Urothelium cell line (cell line): Measurements from ENCODE around the gene RNASE3.
"Not testable (repeated sequence)": the region's sequence is repeated elsewhere in the genome, so short reads cannot be mapped to it uniquely, and the experiment has no call there.

Experiments
- DNase-seq: peaks from one replicate; pipeline ENCODE4 v3.0.0; 2011; ENCODE audit warnings: low spot score, mixed read lengths
- FAIRE-seq: peaks from 2 replicates; lab custom pipeline; 2011; peaks lifted over from hg19 to GRCh38; lab: Jason Lieb, UNC

RNASE3 gene

DNA sequence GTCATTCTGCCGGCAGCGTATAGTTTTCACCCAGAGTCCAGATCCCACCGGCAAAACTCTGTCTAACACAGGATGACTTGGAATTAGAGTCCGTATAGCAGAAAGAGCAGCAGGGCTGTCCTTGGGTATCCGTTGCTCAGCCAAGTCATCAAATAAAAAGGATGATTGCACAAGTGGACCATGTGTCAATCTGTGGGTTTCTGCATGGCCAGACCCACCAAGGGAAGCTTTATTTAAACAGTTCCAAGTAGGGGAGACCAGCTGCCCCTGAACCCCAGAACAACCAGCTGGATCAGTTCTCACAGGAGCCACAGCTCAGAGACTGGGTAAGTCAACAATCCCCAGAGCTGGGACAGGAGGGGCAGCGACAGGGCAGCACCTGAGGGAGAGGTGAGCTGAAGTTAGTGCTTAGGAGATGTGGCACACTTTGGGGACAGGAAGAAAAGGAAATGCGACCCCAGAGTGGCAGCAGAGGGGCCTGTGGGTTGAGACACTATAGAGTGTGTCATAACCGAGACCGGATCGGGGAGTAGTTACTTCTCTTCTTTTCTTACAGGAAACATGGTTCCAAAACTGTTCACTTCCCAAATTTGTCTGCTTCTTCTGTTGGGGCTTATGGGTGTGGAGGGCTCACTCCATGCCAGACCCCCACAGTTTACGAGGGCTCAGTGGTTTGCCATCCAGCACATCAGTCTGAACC is at the start of gene RNASE3:
RNASE3 (plus strand) TSS at position 260 of the 700 bp plus-strand sequence; CDS start at position 562, 302 bp downstream.
- FAIRE-seq, DNase-seq: not testable (repeated sequence)

DNA sequence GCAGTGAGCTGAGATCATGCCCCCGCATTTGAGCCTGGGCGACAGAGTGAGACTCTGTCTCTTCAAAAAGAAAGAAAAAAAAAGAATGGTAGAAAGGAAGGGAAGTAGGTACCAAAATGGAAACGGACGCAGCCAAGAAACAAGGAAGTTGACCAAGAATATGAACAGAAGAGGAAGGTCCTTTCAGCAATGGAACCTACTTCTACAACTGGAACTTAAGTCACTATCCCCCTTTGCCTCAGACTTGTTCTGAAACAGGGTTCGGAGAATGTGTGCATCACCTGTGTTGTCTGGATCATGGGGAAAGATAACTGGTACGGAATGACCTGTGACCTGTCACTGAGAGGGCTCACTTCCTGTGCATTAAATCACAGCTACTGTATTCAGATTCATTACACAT is 44.6 kb upstream of the RNASE3 start:
- FAIRE-seq (no peak), DNase-seq (no peak)

DNA sequence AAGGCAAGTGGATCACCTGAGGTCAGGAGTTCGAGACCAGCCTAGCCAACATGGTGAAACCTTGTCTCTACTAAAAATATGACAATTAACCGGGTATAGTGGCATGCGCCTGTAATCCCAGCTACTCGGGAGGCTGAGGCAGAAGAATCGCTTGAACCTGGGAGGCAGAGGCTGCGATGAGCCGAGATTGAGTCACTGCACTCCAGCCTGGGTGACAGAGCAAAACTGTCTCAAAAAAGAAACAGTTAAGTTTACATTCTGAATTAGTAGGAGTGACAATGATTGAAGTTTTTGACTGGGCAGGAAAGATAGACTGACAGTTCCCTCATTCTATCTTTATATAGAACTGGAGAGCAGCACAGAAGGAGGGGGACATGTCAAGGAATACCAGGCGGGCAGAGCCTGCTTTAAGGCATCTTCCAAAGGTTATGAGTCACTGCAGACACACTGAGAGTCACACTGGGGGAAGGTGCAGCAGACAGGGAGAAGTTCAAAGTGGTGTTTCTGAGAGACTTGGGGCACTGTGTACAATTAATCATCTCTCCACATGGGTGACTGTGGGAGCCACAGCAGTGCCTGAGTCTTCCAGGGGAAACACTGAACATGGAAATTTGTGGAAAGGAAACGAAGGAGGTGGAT is 42.8 kb upstream of the RNASE3 start:
- FAIRE-seq (peak; percentile 42), DNase-seq (peak; percentile 83)

DNA sequence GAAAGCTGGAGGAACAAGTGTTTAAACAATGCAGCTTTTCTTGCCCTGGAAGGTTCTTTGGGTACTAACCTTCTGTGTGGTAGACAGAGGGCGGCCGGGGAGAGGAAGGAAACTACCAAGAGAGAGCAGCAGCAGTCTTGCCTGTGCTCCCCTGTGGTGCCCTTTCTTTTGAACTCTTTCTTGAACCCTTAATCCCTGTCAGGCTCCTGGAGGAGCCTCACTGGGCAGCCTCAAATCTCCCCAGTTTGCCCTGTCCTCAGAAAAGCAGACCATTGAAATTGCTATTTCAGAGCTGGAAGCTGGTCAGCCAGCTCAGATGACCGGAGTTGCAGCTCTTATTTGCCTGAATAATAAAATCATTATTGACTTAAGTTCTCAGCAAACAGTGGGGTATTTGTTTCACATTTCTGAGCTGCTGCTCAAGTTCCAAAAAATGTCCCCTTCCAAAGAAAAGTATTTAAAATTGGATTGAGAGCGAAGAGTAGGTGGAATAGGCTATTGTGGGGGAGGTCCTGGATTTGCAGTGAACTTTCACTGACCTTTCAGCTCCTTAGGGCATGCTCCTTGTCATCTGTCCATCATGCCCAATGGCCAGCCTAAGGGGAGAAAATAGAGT is 42.1 kb upstream of the RNASE3 start:
- FAIRE-seq (peak; percentile 17), DNase-seq (no peak)

DNA sequence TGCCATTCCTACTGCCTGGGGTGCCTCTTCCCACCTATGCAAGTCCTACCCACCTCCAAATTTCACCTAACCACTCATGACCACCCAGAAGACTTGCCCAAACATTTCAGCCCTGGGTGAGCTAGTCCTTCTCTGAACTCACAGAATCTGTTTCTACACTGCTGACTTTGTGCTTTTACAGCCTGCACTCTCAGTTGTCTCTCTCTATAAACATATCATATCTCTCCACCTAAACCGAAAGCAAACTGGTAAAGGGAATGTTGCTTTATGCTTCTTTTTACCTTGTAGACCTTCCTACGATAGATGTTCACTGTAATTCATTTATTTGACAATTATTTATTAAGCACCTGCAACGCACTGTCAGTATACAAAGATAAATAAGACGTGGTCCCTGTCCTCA is 38.1 kb upstream of the RNASE3 start:
- FAIRE-seq (no peak), DNase-seq (no peak)

DNA sequence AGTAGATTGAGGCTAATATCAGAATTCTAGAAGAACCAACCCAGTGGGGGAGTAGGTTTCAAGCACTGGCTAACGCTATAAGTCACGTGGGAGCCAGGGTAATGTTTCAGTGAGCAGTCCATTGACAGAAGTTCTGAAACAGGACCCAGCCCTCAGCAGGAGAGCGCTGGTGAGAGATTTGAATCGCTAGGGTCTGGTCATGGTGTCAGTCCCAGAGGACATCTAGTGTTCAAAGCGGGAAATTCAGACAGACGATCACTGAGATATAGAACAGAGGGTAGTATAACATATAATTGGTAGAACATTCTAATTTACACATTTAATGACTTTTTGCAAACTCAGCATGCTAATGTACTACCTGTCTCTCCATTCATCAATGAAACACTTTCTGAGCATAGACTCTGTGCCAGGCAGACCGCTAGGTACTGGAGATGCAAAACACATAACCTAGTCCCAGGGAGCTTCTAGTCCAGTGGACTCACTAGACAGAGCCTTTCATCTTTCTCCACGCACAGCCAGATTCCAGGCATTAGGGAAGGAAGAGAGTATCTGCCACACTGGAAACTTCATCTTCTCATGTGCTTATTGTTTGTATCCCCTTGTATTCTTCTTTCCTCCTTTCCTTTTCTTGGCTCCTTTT is 35.4 kb upstream of the RNASE3 start:
- FAIRE-seq, result no peak
- peak; percentile 85 for DNase-seq

DNA sequence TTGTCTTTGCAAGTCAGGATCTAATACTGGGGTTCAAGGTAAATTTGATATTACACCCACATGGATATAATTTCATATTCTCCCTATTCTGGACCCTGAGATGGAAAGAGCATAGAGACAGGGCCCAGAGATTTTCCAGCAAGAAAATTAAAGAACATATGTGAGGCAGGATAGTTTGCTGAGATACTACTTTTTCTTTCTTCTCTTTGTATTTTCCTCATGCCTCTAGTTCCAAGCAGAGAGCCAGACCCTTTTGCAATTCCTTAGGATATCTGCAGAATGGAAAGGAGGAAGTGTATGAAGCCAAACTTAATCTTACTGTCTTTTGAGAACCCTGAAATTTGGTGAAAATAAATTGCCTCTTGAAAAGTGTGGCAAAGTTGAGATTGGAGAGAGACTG is 34.0 kb upstream of the RNASE3 start:
- DNase-seq, result no peak

DNA sequence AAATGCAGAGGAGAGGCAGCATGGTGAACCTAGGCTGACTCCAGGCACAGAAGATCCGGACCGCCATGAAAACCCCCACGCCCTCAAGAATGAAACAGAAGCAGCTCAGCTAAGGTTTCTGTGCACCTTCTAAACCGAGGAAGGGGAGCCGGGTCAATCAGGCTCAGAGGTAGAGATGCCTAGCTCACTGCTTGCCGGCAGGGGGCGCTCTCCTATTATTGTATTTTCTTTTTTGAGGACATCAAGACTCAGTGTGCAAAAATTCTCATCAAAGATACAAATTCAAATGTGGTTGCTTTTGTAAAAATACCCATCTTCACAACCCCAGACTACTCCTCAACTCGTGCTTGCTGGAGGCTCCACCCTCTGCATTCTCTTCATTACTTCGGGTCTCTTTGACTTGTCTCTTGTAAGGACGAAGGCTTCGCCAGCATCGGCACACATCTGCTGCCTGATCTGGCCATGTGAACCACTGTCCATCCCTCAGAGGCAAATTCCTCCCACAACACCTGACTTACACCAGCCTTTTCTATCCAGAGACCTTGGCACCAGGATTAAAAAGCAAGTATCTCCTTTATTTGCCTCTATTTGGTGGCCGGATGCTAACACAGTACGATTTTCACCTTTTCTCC is 33.4 kb upstream of the RNASE3 start:
- FAIRE-seq (peak; percentile 13), DNase-seq (peak; percentile 76)

More for the DNA sequence above, 34.0 kb upstream of the RNASE3 start:
- FAIRE-seq, result no peak

DNA sequence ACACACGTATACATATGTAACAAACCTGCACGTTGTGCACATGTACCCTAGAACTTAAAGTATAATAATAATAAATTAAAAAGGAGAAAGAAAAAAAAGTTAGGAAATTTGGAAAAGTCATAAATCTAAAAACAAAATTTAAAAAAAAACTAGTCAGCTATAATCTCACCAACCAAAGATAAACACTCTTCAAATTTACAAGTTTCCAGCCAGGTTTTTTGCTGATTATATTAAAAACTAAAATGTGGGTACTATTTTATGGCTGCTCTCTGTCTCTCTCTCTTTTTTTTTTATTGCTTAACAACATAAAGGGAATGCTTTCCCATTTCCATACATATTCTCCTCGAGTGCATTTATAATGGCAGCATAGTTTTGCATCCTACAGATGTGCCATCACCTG is 25.0 kb upstream of the RNASE3 start:
- FAIRE-seq, result no peak
- DNase-seq, result no peak

DNA sequence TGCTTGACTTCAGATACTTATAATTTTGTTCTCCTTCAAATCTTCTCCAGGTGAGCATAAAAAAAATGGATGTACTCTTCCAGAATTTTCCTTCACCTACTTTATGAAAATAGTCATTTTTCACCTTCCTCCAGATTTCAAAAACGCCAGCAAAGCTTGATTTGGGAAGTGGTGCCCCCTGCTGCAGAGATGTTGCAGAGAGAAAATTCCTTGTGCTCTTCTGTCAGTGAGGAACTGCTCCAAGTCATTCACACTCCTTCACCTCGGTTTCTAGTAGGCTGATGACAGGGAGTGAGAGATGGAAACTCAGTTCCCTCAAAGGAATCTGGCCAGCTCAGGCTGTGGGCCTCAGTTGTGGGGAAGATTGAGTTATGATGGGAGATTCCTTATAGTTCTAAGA is 24.2 kb upstream of the RNASE3 start:
- DNase-seq, result peak; percentile 37
- no peak for FAIRE-seq

DNA sequence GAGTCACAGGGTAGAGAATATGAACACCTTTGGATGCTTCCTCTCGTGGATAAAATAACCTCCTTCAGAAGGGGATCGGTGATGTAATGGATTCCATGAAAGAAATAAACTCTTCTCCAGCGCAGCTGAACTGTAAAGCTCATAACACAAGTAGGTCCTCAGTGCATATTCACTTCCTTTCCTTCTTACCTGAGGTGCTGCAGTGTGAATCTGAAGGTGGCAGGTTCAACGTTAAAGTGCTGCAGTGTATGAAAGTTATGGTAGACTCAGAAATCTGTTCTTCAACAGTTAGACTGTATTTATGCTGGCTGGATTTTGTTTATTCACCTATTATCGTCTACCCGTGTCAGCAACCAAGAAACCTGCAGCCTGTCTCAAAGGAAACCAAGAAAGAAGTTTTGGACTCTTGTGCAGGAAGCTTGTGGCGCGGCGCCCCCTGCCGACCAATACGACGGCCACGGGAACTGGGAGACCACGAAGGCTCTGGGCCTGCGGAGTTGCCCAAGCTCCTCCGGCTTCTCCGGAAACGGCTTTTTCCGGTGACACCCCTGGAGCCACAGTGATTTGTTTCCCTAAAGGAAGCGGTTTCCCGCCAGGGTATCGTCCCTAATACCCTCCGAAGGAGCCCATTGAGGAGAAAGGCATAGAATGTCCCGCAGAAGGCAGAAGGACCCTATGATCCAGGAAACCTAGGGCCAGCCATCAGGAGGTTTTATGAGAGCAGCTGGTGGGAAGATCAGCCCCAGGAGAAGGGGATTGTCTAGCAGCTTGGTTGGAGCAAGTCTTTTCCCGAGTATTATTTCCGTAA is 17.6 kb upstream of the RNASE3 start:
- DNase-seq (peak; percentile 77), FAIRE-seq (peak; percentile 56)

DNA sequence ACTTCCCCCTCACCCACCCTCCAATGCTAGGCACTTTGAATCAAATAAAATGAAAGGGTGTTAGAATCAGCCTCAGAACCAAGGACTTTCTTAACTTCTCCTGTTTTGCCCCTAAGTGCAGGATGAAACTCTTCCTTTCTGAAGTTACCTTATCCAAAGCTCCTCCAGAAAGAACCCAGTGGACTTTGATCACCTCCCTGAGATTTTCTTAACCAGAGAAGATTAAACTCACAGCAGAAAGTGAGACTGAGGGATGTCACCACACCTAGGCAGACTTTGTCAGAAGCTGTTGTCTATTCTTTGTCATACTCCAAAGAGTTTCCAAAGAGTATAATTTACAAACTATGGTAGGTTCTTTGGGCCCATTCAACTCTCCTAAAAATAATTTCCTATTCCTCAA is 14.2 kb upstream of the RNASE3 start:
- FAIRE-seq (no peak), DNase-seq (no peak)

DNA sequence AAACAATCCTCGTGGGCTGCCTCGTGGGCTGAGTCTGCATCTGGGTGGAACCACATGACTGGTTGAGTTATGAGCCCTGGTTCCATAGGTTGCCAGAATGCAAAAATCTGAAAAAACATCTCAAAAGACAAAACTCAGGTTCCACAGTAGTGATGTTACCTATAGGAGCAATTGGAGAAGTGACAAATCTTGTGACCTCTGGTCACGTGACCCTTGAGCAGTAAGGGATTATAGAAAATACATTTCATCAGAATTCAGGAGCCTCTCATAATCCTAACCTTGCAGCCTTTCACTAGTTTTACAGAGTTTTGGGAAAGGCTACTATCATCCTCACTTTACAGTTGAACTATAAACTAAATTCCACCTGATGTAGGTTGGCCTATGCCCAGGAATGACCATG is 12.5 kb upstream of the RNASE3 start:
- FAIRE-seq, result no peak

DNA sequence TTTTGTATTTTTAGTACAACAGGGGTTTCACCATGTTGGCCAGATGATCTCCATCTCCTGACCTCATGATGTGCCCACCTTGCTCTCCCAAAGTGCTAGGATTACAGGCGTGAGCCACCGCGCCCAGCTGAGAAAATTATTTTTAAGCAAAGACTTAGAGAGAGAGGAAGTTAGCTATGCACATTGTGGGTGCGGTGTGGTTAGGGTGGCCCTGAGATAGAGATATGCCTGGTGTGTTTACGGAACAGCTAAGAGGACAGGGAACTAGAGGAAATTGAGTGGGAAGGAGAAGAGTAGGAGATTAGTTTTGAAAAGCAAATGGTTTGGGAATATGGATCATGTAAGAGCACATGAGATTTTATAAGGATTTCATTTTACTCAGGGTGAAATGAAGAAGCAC is 10.0 kb upstream of the RNASE3 start:
- peak; percentile 44 for FAIRE-seq
- DNase-seq, result not testable (repeated sequence)

More for the DNA sequence above, 12.5 kb upstream of the RNASE3 start:
- no peak for DNase-seq

DNA sequence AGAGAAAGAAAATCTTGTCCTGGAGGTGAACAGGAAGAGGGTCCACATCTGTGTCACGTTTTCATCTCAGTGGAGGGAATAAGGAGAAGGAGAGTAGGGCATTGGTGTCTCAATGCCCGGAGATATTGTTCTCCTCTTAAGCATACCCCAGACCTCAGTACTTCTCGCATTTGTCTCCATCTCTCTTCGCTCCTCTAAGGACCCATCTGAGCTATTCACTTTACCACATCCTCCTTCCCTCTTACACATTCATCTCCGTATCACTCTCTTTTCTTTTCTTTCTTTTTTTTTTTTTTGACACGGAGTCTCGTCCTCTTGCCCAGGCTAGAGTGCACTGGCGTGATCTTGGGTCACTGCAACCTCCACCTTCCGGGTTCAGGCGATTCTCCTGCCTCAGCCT is 8.4 kb upstream of the RNASE3 start:
- DNase-seq, result not testable (repeated sequence)
- peak; percentile 68 for FAIRE-seq

DNA sequence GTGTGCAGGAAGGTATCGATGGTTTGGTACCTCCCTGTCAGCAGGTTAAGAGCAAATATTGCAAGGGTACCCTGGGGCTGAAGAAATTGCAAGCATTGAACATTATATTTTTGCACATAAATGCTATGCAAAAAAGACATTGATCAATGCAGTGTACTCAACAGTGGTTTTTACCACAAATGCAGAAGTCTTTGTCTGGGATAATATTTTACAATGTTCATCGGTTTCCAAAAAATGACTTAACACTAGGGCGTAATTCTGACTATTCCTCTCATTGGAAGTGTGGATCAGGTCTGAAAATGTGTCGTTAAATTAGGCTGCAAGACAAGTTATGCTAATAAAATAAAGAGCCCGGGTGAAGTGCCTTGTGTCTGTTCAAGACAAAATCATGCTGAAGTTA is 2.8 kb upstream of the RNASE3 start:
- DNase-seq, FAIRE-seq: not testable (repeated sequence)

DNA sequence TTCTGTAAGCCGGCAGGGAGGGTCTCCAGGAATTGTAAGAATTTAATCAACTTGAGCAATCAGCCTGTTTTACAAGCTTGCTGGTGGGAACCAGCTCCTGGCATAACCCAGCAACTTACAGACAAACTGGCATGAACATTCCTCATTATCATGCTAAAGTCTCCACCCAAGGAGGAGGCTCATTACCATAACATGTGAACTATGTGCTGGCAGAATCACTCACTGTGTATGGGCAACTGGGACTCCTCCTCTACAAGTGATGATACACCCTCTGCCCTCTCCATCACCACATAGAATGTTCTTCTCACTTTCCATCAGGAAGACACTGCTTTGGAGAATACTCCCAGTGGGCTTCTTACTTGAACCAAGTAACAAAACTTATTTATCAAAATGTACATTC is 4.1 kb downstream of the RNASE3 start:
- FAIRE-seq, result peak; percentile 89
- DNase-seq, result not testable (repeated sequence)

DNA sequence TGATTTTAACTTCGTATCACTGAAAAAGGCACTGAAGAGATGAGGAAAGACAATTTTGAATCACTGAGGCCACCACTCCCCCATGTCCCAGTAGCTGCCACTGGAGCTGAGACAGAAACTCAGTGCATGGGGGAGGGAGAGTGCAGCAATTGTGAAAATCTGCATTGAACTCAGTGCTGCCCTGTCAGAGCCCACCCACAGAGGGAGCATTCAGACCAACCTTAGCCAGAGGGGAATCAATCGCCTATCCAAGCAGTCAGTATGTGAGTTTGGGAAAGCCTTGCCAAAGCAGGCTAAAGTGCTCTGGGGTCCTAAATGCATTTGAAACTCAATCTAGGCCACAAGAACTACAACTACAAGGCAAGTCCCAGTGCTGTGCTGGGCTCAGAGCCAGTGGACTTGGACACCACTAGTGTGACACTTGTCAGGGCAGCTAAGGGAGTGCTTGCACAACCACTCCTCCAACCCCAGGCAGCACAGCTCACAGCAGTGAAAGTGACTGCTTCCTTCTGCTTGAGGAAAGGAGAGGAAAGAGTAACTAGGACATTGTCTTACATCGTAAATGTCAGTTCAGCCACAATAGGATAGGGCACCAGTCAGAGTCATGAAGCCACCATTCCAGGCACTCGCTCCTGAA is 13.3 kb downstream of the RNASE3 start:
- no peak for DNase-seq
- FAIRE-seq, result peak; percentile 61

DNA sequence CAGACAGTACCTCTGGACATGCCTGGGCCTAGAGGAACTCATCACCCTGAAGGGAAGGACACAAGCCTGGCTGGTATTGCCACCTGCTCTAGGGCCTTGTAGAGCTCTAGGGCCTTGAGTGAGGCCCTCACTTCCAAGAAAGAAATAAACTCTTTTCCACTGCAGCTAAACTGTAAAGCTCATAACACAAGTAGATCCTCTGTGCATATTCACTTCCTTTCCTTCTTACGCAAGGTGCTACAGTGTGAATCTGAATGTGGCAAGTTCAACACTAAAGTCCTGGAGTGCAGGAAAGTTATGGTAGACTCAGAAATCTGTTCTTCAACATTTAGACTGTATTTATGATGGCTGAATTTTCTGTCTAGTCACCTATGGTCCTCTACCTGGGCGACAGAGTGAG is 14.5 kb downstream of the RNASE3 start:
- FAIRE-seq (no peak), DNase-seq (no peak)

DNA sequence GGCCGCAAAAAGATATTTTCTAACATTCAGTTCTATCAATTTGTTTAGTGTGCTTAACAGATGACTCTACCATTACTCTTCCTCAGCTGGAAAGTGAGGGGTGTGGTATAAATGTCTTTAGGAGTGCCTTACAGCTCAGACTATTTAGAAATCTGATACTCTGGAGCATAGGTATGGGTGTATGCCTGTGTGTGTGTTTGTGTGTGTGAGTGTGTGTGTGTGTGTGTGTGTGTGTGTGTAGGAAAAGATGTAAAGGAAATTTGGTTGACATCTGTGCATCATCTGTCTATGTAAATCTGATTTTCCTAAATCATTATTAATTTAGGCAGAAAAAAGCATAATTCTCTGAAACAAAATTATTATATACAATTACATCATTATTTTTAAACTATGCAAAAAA is 16.0 kb downstream of the RNASE3 start:
- DNase-seq, result no peak
- no peak for FAIRE-seq
